Measurements from ENCODE around the gene RXRB. TPM values are rescaled to one million over a fixed set of nuclear protein-coding genes. Genes with fewer than 3 reads are reported as not detected.

The RXRB gene
- total and polyA plus RNA-seq, 2 of the 13 experiments (the other 11 are each of a cell fraction or from before 2014, with no cell fraction given) = 26.7 to 55.7 TPM

GRCh38 chr6:33161354-33162331, 38.8 kb downstream of the RXRB start (continued):
- TF ChIP-seq ATF4 (CRISPR knock-in tag; IDR thresholded peaks at IDR 0.05) (no peak), TRIM24 (CRISPR knock-in tag; IDR thresholded peaks at IDR 0.05) (no peak), ETS1 (CRISPR knock-in tag; IDR thresholded peaks at IDR 0.05) (no peak), ZNF850 (CRISPR knock-in tag; conservative IDR thresholded peaks at IDR 0.05) (no peak), ATF7-NPFF (CRISPR knock-in tag; IDR thresholded peaks at IDR 0.05; ENCODE audit: low read depth) (0 out of 2 replicates have a peak, but pooled peaks have one; percentile 44), ARNT2 (CRISPR knock-in tag; IDR thresholded peaks at IDR 0.05; ENCODE audit: low read depth) (peak; percentile 84), HNRNPLL (IDR thresholded peaks at IDR 0.05; ENCODE audit: low read depth, low read length, poor library complexity, severe bottlenecking) (peak; percentile 68), RBFOX2 (IDR thresholded peaks at IDR 0.05; ENCODE audit: low read depth, low read length) (peak; percentile 54; the same call in 1 of the 2 replicates), FOXO4 (CRISPR knock-in tag; conservative IDR thresholded peaks at IDR 0.05) (0 out of 2 replicates have a peak, but pooled peaks have one; percentile 73), SP140L (CRISPR knock-in tag; IDR thresholded peaks at IDR 0.05; ENCODE audit: borderline replicate concordance) (no peak), ZNF589 (CRISPR knock-in tag; conservative IDR thresholded peaks at IDR 0.05) (no peak), TEAD3 (CRISPR knock-in tag; optimal IDR thresholded peaks at IDR 0.05; ENCODE audit: borderline replicate concordance) (no peak), ZNF512B (CRISPR knock-in tag; IDR thresholded peaks at IDR 0.05; ENCODE audit: borderline replicate concordance) (peak; percentile 79; the same call in 1 of the 2 replicates), THAP11 (CRISPR knock-in tag; IDR thresholded peaks at IDR 0.05) (peak; percentile 36; the same call in 1 of the 2 replicates), ZNF451 (CRISPR knock-in tag; IDR thresholded peaks at IDR 0.05) (0 out of 2 replicates have a peak, but pooled peaks have one; percentile 32), CCDC6 (CRISPR knock-in tag; IDR thresholded peaks at IDR 0.05) (peak; percentile 57; the same call in 1 of the 2 replicates)
- TF ChIP-seq, protein P1, sequence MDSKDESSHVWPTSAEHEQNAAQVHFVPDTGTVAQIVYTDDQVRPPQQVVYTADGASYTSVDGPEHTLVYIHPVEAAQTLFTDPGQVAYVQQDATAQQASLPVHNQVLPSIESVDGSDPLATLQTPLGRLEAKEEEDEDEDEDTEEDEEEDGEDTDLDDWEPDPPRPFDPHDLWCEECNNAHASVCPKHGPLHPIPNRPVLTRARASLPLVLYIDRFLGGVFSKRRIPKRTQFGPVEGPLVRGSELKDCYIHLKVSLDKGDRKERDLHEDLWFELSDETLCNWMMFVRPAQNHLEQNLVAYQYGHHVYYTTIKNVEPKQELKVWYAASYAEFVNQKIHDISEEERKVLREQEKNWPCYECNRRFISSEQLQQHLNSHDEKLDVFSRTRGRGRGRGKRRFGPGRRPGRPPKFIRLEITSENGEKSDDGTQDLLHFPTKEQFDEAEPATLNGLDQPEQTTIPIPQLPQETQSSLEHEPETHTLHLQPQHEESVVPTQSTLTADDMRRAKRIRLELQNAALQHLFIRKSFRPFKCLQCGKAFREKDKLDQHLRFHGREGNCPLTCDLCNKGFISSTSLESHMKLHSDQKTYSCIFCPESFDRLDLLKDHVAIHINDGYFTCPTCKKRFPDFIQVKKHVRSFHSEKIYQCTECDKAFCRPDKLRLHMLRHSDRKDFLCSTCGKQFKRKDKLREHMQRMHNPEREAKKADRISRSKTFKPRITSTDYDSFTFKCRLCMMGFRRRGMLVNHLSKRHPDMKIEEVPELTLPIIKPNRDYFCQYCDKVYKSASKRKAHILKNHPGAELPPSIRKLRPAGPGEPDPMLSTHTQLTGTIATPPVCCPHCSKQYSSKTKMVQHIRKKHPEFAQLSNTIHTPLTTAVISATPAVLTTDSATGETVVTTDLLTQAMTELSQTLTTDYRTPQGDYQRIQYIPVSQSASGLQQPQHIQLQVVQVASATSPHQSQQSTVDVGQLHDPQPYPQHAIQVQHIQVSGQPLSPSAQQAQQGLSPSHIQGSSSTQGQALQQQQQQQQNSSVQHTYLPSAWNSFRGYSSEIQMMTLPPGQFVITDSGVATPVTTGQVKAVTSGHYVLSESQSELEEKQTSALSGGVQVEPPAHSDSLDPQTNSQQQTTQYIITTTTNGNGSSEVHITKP (CRISPR knock-in tag; IDR thresholded peaks at IDR 0.05; ENCODE audit: low read depth) = peak; percentile 36; the same call in 1 of the 2 replicates
